HG03442 (cell line): ENCODE measurements around the gene CDS2.

Source experiments
- ATAC-seq: cut with Tn5 transposase; IDR thresholded peaks from one replicate; pipeline ENCODE4 v1.9.1; 2021; ENCODE audit warnings: mild to moderate bottlenecking, moderate library complexity; ENCODE audit not compliant: unreplicated experiment

CDS2 gene

DNA sequence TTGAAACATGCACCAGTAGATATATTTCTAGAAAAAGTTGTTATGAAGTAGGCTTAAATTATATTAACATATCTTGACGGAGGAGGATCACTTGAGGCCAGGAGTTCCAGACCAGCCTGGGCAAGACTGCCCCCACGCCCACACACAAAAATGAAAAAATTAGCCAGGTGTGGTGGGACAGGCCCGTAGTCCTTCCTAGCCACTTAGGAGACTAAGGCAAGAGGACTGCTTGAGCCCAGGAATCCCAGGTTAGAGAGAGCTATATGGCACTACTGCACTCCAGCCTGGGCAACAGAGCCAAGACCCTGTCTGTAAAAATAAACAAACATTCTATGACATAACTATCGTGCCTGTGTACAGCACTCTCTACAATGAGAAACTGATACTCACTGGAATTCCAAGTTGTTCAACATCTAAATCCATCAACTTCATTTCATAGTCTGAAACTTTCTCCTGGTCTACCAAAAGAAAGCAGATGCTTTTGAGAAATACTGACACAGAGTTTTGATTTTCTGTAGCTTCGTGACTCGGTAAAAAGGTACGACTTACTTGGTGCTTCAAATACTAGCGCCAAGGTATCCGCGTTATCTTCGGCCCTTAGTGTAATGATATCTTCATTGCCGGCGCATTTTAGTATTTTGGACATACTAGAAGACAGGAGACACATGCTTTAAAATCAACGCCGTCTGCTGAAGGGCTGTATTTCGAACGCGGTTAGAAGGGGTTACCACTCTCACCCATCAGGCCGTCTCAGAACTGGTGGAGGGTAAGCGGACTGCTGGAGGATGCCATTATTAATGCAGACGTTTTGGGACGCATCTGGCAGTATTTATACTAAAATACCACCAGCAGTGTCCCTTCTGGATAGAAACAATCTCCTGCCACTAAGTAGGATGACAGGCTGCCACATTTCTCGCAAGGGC is 8.3 kb upstream of the CDS2 start:
- no peak for ATAC-seq

DNA sequence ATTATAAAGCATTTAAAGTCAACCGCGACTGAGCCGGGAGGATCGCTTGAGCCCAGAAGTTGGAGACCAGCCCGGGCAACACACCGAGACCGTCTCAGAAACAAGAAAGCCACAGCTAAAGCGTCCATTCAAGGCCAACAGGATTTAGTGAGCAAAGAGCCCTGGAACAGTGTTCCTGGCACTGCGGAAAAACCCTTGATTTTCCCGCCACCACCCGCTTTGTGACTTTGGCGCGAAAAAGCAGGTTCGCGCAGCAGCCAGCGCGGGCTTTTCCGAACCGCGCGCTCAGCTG is 7.7 kb upstream of the CDS2 start:
- ATAC-seq = no peak

DNA sequence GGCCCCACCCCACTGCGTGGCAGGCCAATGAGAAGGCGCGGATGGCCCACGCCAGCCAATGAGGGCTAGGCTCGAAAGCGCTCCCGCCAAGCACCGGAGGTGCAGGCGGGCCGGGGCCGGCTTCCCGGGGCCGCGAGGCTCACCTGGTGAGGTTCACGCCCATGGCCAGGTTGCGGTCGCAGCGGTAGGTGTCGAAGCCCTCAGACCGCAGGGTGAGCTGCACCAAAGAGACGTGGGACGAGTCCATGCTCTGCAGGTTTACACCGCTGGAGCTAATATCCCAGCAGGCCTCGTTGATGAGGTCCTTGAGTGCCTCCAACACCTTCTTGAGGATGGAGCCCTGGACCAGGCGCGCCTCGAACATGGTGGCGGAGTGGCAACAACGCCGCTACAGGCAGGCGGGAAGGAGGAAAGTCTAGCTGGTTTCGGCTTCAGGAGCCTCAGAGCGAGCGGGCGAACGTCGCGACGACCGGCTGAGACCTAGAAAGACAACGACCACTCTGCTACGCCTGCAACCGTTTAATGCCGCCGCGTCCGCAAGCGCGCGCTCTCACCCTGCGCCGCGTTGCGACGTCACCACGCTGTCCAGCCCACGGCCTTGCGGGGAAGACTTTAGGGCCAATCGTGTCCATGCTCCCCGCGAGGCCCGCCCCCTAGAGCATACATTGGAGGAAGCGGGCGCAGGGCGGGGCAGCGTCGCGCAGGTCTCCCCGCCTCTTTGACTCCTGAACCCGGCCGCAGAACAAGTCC is 7.2 kb upstream of the CDS2 start, which contains the start of gene PCNA:
PCNA (minus strand) TSS at position 524 of the 750 bp plus-strand sequence; CDS start at position 364, 160 bp downstream.
- ATAC-seq = peak; percentile 90

DNA sequence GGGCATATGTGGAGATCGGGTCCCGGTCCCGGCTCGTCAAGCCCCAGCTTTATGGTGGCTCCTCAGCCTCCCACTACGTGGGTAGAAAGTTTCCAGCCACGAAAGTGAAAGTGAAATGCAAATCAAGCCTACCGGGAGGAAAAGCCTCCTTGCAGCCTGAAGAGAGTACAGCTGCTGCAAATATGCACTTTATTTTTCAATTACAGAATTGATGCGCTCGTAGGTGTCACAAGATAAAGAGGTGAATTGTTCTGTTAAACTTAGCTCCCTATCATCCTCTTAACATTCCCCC is 6.7 kb upstream of the CDS2 start:
- ATAC-seq = no peak

DNA sequence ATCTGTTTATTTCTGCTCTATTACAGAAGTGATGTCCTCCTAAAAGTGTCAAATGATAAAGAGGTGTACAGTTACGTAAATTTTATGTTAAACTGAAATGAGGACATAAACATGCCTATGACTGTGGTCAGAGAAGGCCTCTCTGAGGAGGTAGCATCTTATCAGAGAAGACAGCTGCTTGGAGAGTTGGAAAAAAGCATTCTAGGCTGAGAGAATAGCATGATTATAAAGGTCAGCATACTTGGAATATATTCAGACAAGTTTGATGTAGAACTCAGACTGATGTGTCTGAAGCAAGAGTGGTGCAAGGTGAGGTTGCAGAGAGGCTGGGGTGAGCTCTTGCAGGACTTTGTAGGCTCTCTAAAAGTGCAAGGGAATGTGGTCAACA is 3.9 kb upstream of the CDS2 start:
- ATAC-seq = no peak

DNA sequence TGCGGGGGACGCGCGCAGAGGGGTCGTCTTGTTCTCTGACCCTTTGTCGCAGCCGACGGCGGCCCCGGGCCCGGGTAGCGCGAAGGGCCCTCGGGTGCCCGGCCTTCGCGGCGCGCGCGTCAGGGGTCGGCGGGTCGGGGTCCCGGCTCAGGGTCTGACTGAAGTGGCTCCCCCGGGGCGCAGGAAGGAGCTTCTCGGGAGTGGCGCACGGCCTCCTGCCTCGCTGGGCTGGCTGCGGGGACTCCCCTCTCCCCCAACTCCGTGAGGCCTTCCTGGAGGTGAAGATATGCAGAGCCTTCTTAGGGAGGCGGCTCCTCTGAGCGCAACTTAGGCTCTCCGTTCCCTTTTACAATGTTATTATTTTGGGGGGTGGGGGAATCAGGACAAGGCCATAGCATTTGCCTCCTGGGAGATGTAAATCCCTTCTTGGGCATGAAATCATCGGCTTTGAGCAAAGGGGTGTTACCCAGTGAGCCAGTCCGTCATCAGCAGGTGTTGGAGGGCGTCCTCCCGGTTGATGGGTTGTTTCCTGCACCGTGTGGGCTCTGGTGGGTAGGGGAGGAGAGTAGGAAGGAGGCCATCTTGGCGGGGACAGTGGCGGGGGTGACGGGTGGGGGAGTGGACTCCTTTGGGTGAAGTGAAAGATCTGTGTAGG is 523 bp downstream of the CDS2 start:
- ATAC-seq = peak; percentile 22

DNA sequence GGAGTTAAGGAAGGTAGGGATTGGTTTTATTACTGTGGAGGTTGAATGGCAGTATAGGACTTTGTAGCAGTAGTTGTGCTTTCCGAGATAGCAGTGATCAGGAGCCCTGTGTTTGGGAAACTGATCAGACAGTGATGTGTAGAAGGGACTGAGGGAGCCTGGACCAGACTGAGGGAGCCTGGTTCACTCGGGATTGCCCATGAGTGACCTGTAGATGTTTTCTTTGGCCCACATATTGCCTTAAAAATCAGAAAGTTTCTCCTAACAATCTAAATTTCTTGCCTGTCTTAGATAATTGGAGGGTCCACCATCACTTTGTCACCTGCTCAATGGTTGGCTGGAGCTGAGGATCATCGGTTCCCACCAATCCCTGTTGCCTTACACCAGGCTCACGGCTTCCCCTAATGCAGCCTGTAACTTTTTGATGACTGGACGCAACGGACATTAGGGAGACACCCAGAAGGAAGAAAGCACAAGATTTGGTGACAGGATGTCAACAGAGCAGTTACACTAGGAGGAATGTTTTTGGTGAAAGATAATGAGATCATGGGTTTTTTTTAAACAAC is 1.1 kb downstream of the CDS2 start:
- no peak for ATAC-seq

DNA sequence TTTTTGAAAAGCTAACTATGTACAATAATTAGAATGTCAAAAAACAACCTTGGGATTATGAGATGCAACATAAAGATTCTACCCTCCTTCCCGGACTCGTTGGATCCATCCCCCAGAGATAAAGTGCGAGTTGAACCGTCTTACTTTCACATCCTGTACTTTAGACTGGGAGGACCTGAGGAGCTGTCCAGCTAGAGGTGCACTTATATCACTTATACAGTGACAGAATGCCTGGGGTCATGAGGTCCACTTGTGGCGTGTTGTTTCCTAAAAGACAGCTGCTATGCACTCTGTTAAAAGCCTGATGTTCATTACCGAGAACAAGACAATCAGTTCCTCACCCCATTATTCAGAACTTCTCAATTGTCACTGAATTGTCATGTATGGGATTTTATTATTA is 2.1 kb downstream of the CDS2 start:
- no peak for ATAC-seq

DNA sequence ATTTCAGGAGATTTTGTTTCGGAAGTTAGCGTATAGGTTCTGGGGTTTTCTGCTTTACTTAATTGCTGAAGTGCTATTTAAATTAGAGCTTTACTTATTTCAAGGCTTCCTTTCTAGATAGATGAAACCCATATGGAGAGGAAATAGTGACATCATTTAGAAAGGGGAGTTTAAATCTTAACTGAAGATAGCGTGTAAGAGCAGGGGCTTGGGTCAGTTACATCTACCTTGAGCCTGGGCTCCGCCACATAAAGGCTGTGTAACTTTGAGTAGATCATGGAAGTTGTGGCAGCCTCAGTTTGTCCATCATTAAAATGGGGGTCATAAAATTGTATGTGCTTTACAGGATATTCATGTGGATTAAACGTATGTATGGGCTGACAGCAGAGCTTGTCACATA is 4.7 kb downstream of the CDS2 start:
- no peak for ATAC-seq

DNA sequence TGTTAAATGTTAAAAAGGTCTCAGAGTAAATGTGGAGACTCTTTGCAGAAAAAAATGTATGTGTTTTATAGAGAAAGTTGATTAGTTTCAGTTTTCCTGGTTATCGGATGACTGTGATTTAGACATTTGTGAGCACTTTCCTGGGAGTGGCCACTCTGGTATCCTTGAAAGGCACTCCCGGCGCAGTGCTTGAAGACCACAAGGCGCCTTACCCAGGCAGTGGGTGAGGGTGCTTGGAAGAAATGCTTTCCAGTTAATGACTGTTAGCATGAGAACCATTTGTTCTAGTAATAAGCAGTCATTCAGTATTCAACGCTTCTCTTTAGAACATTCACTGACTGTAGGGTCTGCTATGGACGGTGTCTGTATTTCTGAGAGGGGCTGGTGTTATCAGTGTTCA is 7.2 kb downstream of the CDS2 start:
- no peak for ATAC-seq

DNA sequence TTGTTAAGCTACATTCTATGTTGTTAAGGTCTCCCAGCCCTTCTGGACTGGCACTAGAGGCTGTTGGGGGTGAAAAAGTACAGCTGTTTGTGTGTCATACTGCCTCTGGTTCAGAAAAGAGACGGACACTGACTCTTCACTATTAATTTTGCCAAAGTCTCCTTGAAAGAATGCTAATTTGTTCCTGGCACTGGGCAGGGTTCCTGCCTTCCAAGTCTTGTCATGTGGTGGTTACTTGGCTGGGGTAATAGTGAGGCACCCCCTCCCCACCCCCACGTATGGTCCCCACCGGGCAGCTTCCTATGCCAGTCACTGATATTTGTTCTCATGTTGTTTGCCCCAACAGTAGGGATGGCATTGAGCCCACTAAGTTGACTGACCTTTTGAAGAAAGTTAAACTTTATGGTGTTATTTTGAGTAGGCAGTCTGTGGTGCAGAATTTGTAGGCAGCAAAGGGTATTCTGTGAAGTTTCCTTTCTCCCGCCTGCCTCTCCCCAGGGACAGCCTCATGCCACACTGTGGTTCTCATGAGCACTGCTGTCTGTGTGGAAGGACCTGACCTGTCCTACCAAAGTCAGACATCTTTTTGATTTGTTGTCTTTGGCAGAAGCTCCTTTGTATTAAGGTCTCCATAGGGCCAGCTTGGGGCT is 8.7 kb downstream of the CDS2 start:
- peak; percentile 49 for ATAC-seq

DNA sequence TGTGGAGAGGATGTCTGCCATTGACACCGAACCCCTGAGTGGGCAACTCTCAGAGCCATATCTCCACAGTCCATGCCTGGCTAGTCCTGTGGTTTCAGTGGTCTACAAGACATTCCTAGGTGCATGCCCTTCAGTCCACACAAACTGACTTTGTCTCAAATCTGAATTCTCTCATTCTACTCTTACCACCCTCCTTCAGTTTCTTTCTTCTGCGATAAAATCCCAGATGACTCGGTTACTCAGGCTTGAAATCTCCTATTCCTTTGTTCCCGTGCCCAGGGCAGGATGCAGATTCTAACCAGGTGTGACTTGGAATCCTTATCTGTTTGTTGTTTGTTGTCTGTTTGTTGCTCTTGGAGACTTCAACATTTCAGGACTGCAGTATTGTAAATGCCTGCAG is 9.3 kb downstream of the CDS2 start:
- ATAC-seq = peak; percentile 19

DNA sequence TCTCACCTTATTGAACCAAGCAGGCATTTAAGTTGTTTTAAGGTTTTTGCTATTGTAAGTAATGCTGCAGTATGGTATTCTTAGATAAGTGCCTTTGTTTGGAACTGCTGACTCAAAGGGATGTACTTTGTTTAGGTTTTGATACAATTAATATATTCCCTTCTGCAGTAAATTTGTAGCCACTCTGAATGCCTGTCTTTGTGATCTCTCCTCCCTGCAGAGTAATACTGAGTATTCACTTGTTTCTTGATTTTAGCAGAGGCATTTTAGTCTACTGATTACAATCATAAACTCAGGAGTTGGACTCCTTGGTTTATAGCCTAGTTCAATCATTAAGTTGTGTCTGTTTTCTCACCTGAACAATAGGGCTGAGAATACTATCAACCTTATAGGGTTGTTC is 13.4 kb downstream of the CDS2 start:
- no peak for ATAC-seq

DNA sequence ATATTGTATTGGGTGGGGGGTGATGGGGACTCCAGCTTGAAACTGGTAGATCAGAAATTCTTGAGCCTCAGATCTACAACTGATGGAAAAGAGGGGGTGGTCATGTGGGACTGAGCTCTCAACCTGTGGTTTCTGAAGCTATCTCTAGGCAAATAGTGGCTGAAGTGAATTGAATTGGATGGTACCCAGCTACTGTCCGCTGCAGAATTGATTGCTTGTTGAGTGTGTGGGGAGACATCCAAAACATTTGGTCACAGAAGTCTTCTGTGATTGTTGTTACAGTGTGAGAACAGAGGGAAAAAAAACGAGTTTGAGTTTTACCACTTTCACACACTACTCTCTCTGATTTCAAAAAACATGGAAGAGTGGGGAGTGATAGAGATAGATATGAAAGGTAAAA is 14.8 kb downstream of the CDS2 start:
- no peak for ATAC-seq

DNA sequence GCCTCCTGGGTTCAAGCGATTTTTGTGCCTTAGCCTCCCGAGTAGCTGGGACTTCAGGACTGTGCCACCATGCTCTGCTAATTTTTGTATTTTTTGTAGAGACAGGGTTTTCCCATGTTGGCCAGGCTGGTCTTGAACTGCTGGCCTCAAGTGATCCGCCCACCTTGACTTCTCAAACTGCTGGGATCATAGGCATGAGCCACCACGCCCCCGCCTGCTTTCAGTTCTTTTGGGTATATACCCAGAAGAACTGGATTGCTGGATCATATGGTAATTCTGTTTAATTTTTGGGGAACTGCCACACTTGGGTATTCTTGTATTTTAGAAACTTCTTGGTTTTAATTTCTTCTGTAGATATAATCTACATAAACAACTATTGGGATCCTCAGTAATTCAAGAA is 17.0 kb downstream of the CDS2 start:
- no peak for ATAC-seq

DNA sequence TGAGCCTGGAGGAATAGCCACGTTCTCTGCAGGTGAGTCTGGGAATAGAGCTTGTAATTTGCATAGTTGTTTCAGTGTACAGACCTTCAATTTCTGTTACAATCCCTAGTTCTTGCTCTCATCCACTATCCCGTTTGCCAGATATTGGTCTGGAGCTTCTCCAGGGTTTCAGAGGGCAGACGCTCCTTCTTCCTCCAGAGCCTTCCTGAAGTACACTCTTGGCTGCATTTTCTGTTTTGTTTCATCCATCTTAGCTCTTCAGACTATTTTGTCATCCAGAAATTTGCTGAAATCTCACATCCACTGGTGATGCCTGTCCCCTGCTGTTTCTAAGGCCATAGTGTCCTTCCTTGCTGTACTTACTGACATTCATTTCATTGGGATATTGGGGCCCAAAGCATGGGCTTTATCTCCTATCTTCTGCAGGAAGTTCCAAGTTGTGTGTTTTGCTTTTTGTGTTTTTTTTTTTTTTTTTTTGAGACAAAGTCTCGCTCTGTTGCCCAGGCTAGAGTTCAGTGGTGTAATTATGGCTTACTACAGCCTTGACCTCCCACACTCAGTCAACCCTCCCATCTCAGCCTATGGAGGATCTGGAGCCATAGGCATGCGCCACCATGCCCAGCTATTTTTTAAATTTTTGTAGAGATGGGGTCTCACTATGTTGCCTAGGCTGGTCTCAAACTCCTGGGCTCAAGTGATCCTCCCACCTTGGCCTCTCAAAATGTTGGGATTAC is 18.7 kb downstream of the CDS2 start:
- ATAC-seq = peak; percentile 40

DNA sequence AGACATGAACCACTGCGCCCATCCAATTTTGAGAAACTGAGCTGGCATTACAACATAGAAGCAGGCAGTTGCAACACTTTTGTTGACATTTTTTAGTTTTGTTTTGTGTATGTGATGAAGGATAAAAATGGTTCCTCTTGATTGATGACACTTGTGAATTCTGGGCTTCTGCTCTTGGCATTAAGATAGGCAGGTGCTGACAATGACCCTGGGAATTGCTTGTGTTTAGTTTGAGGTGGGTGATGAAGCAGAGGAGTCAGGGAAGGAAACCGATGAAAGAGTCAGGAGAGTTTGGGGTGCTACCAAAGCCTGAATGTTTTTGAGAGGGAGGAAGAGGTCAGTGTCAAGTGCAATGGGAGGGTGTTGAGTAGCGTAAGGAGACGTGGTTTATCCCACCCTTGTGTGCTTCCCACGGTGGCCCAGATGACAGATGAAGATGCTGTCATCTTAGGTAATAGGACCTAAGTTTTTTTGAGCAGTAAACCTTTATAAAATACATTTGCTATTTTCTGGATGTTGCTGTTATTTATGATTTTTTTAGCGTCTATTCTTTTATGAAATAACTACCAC is 19.4 kb downstream of the CDS2 start:
- no peak for ATAC-seq

DNA sequence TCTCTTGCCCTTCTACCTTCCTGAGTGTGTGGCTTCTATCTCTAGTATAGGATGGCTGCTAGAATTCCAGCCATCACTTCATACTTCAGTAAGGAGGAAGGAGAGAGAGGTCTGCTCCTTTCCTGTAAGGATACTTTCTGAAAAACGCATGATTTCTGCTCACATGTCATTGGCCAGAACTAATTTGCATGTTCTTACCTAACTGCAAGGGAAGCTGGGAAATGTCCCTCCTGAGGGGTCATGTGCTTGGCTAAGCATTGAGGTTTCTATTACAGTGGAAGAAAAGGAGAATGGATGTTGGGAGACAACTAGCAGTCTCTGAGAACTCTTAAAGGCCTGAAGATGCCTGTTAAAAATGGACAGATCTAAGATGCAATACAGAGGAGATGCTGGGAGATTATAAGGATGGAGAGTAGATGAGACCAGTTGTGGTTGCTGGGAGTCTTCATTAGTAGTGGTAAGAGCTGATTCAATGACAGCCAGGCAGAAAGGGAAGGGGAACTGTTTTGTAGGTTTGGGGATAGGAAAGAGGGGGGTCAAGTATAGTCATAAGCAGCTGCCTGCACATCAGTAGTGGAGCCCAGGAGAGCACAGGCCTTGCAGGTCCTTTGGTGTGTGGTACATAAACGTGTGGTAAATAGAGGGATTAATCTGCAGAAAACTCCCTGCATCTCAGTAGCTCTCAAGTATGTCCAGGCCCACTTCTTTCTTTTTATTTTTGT is 20.2 kb downstream of the CDS2 start:
- no peak for ATAC-seq

DNA sequence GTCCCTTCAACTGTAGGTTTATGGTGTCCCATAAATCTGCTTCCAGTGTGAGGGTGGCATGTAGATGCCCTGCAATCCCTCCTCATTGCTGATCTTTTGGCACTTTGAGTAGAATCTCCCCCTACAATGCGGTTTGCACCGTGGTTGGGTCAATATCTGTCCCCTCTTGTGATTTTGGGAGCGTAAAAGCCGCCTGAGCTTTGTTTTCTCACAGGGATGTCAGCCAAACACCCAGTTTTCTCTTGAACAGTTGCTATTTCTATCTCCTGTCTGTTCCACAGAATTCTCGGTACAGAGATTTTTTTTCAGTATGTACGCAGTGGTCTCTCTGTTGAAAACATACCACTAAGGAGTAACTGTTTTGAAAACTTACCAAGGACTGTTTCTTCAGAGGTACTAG is 21.8 kb downstream of the CDS2 start:
- no peak for ATAC-seq

DNA sequence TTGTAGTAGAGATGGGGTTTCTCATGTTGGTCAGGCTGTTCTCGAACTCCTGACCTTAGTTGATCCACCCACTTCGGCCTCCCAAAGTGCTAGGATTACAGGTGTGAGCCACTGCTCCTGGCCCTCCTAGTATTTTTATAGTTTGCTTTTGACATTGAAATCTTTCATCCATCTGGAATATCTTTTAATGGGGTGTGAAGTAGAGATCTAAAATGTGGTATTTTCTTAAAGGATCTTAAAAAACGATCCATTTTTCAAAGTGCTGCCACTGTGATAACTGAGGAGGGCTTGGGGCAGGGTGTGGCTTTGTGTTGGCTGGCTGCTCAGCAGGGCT is 23.1 kb downstream of the CDS2 start:
- no peak for ATAC-seq
